ENCODE data around the gene SYN1.

- TF ChIP-seq POLR2A (IDR thresholded peaks at IDR 0.05; ENCODE audit: low read length) (no peak), SMC3 (IDR thresholded peaks at IDR 0.05) (no peak), ZFP36 (IDR thresholded peaks at IDR 0.05; ENCODE audit: borderline replicate concordance, partially characterized antibody) (no peak), HDAC2 (IDR thresholded peaks at IDR 0.05) (no peak), RAD21 (conservative IDR thresholded peaks at IDR 0.05 in 1 of 2, IDR thresholded peaks at IDR 0.05 in 1 of 2) (no peak; a peak in 1 of 5 replicates), JUN (IDR thresholded peaks at IDR 0.05) (no peak)
- TF ChIP-seq, protein P1, sequence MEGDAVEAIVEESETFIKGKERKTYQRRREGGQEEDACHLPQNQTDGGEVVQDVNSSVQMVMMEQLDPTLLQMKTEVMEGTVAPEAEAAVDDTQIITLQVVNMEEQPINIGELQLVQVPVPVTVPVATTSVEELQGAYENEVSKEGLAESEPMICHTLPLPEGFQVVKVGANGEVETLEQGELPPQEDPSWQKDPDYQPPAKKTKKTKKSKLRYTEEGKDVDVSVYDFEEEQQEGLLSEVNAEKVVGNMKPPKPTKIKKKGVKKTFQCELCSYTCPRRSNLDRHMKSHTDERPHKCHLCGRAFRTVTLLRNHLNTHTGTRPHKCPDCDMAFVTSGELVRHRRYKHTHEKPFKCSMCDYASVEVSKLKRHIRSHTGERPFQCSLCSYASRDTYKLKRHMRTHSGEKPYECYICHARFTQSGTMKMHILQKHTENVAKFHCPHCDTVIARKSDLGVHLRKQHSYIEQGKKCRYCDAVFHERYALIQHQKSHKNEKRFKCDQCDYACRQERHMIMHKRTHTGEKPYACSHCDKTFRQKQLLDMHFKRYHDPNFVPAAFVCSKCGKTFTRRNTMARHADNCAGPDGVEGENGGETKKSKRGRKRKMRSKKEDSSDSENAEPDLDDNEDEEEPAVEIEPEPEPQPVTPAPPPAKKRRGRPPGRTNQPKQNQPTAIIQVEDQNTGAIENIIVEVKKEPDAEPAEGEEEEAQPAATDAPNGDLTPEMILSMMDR (IDR thresholded peaks at IDR 0.05): no peak
Observed at GRCh38 chrX:47629419-47630200, 10.0 kb upstream of the SYN1 start, which contains the start of gene CFP.

All from A549 (cell line).